SJCRH30 (cell line): ENCODE data around the gene ATG9B. TPM values are rescaled to one million over a fixed set of nuclear protein-coding genes. Genes with fewer than 3 reads are reported as not detected.

Experiments used
- DNase-seq, 2 experiments: peaks; one replicate each; pipeline ENCODE4 v3.0.0-alpha.2; 2015 to 2020
- H3K27ac ChIP-seq: fragments of 250-450 bp; sonication (Bioruptor Pico); 2 replicates; pipeline ENCODE4 v1.5.1; 2020; ENCODE audit warnings: mild to moderate bottlenecking, moderate library complexity
- H3K27me3 ChIP-seq: fragments of 250-450 bp; sonication (Bioruptor Pico); 2 replicates; pipeline ENCODE4 v1.5.1; 2020; ENCODE audit warnings: mild to moderate bottlenecking, moderate library complexity
- H3K36me3 ChIP-seq: fragments of 250-450 bp; sonication (Bioruptor Pico); 2 replicates; pipeline ENCODE4 v1.5.1; 2020; ENCODE audit warnings: mild to moderate bottlenecking, moderate library complexity
- H3K4me1 ChIP-seq: fragments of 250-450 bp; sonication (Bioruptor Pico); 2 replicates; pipeline ENCODE4 v1.5.1; 2020; ENCODE audit warnings: mild to moderate bottlenecking, moderate library complexity
- H3K4me3 ChIP-seq: fragments of 250-450 bp; sonication (Bioruptor Pico); 2 replicates; pipeline ENCODE4 v1.5.1; 2020; ENCODE audit warnings: mild to moderate bottlenecking, moderate library complexity
- H3K9me3 ChIP-seq: fragments of 250-450 bp; sonication (Bioruptor Pico); replicated peaks from 2 replicates; pipeline ENCODE4 v1.5.1; 2020; ENCODE audit warnings: mild to moderate bottlenecking, moderate library complexity
- total RNA-seq: library from RNA; depleted of rRNA; stranded (reverse); fragments of >200 nt; shearing (Covaris generic); gene quantifications from 2 replicates; pipeline ENCODE4 v1.2.3, GENCODE V29; 2014

Gene ATG9B
- total RNA-seq, 1 experiment from 2014 or later, result 0.08 TPM

- no peak overlapping the region for H3K27ac ChIP-seq
- no peak overlapping the region for H3K4me3 ChIP-seq
- no peak for DNase-seq
- H3K9me3 ChIP-seq, result no peaks in the 10 kb centered on the region
- H3K27me3 ChIP-seq, result peaks cover 41% of the 10 kb centered on the region
- H3K36me3 ChIP-seq, result no peaks in the 10 kb centered on the region
- no peaks in the 10 kb centered on the region for H3K4me1 ChIP-seq
Observed at GRCh38 chr7:151010307-151011096, 13.8 kb downstream of the ATG9B start.

GRCh38 chr7:151010037-151010306 is 14.3 kb downstream of the ATG9B start:
- Histone ChIP-seq H3K36me3 (no peaks in the 10 kb centered on the region), H3K4me3 (no peak overlapping the region), H3K4me1 (no peaks in the 10 kb centered on the region), H3K27me3 (peaks cover 38% of the 10 kb centered on the region), H3K9me3 (no peaks in the 10 kb centered on the region), H3K27ac (no peak overlapping the region)
- DNase-seq, result no peak

DNA sequence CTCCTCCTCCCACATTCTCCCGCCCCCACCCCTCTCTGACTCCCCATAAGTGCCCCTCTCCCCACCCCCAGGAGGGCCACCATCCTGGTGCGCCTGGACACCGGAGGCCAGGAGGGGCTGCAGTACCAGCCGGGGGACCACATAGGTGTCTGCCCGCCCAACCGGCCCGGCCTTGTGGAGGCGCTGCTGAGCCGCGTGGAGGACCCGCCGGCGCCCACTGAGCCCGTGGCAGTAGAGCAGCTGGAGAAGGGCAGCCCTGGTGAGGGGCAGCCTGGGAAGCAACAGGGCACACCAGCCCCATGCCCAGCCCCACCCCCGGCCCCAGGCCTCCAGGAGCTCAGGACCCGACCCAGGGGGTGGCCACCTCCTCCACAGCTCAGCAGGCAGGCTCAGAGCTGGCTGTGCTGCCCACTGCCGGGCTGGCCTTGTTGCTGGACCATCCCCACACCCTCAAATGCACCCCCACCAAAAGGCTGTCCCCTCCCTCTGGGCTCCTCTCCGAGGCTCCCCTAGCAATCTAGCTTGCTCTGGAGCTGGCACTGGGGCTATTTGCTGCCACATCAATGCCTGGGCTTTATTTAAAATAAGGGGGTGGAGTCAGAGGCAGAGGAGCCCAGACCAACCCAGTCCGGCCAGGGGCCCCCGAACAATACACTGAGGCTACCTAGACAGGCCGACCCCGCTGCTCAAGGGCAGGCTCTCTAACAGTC is 14.8 kb downstream of the ATG9B start:
- Histone ChIP-seq H3K27me3 (peaks cover 38% of the 10 kb centered on the region), H3K9me3 (no peaks in the 10 kb centered on the region), H3K4me1 (no peaks in the 10 kb centered on the region), H3K4me3 (no peak overlapping the region), H3K27ac (no peak overlapping the region), H3K36me3 (no peaks in the 10 kb centered on the region)
- no peak for DNase-seq

- no peaks in the 10 kb centered on the region for H3K36me3 ChIP-seq
- no peaks in the 10 kb centered on the region for H3K4me1 ChIP-seq
- H3K27ac ChIP-seq, result no peak overlapping the region
- H3K9me3 ChIP-seq, result no peaks in the 10 kb centered on the region
- DNase-seq, result no peak
- H3K27me3 ChIP-seq, result peaks cover 38% of the 10 kb centered on the region
- H3K4me3 ChIP-seq, result no peak overlapping the region
Observed at GRCh38 chr7:151008511-151009323, 15.6 kb downstream of the ATG9B start.

DNA sequence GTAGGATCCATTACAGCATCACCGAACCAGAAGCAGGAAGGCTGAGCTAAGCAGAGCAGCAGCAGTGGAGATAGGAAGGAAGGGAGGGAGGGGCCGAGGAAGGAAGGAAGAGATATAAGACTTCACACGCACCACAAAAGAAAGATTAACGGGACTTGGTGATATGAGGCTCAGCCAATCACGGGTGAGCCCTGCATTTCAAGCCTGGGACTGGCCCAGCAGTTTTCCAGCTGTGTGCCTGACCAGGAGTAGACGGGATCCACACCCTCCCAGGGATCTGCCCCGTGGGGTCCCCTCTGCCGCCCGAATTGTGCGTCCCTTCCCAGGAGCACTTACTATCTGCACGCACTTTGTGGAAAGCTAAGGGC is 16.2 kb downstream of the ATG9B start:
- H3K27me3 ChIP-seq, result peaks cover 38% of the 10 kb centered on the region
- H3K36me3 ChIP-seq, result no peaks in the 10 kb centered on the region
- H3K4me3 ChIP-seq, result no peak overlapping the region
- no peak for DNase-seq
- H3K9me3 ChIP-seq, result no peaks in the 10 kb centered on the region
- no peak overlapping the region for H3K27ac ChIP-seq
- no peaks in the 10 kb centered on the region for H3K4me1 ChIP-seq

- no peaks in the 10 kb centered on the region for H3K9me3 ChIP-seq
- no peaks in the 10 kb centered on the region for H3K4me1 ChIP-seq
- H3K36me3 ChIP-seq, result no peaks in the 10 kb centered on the region
- H3K4me3 ChIP-seq, result no peak overlapping the region
- no peak for DNase-seq
- peaks cover 38% of the 10 kb centered on the region for H3K27me3 ChIP-seq
- H3K27ac ChIP-seq, result no peak overlapping the region
Observed at GRCh38 chr7:151007469-151007898, 16.8 kb downstream of the ATG9B start.

DNA sequence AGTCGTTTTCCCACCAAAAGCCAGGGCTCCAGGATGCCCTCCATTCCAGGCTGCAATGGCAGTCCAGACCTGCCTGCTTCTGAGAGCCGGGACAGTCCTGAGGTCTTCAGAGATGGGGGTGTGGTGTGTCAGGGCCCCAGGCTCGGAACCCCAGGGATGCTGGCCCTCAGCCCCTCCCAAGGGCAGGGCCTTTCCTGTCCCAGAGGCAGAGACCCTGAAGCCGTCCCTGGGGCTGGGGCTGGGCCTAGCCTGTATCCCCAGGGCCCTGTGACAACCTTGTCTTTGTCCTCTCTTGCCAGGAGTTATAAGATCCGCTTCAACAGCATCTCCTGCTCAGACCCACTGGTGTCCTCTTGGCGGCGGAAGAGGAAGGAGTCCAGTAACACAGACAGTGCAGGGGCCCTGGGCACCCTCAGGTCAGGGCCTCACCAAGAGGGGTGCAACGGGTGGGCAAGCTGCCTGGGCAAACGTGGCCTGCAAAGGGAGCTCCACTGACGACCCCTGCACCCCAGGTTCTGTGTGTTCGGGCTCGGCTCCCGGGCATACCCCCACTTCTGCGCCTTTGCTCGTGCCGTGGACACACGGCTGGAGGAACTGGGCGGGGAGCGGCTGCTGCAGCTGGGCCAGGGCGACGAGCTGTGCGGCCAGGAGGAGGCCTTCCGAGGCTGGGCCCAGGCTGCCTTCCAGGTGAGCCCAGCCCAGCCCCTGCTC is 17.5 kb downstream of the ATG9B start:
- Histone ChIP-seq H3K36me3 (no peaks in the 10 kb centered on the region), H3K9me3 (no peaks in the 10 kb centered on the region), H3K27ac (no peak overlapping the region), H3K27me3 (peaks cover 33% of the 10 kb centered on the region), H3K4me3 (no peak overlapping the region), H3K4me1 (no peaks in the 10 kb centered on the region)
- no peak for DNase-seq

DNA sequence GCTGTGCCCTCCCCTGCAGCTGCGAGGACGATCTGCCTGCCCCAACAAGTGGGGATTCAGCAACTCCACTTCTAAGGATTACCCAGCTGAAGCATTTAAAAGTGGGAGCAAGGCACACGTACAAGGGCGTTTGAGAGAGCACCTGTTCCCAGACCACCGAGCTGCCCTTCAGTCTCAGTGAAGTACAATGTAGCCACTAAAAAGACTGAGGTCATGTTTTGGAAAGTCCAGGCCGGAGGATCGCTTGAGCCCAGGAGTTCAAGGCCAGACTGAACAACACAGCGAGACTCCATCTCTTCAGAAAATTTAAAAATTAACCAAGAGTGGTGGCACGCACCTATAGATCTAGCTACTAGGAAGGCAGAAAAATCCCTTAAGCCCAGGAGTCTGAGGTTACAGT is 18.7 kb downstream of the ATG9B start:
- Histone ChIP-seq H3K4me1 (no peaks in the 10 kb centered on the region), H3K27ac (no peak overlapping the region), H3K36me3 (no peaks in the 10 kb centered on the region), H3K9me3 (no peaks in the 10 kb centered on the region), H3K27me3 (peaks cover 24% of the 10 kb centered on the region), H3K4me3 (no peak overlapping the region)
- no peak for DNase-seq

GRCh38 chr7:151003572-151003971 is 20.7 kb downstream of the ATG9B start:
- no peak overlapping the region for H3K27ac ChIP-seq
- no peak overlapping the region for H3K4me3 ChIP-seq
- no peaks in the 10 kb centered on the region for H3K9me3 ChIP-seq
- no peaks in the 10 kb centered on the region for H3K4me1 ChIP-seq
- peaks cover 12% of the 10 kb centered on the region for H3K27me3 ChIP-seq
- H3K36me3 ChIP-seq, result no peaks in the 10 kb centered on the region
- no peak for DNase-seq

- Histone ChIP-seq H3K27ac (no peak overlapping the region), H3K4me1 (no peaks in the 10 kb centered on the region), H3K9me3 (no peaks in the 10 kb centered on the region), H3K4me3 (no peak overlapping the region), H3K36me3 (no peaks in the 10 kb centered on the region), H3K27me3 (peaks cover 18% of the 10 kb centered on the region)
- DNase-seq, result no peak
Observed at GRCh38 chr7:151001546-151001945, 22.7 kb downstream of the ATG9B start.

- H3K9me3 ChIP-seq, result no peaks in the 10 kb centered on the region
- H3K4me1 ChIP-seq, result no peaks in the 10 kb centered on the region
- no peak overlapping the region for H3K27ac ChIP-seq
- no peak overlapping the region for H3K4me3 ChIP-seq
- H3K36me3 ChIP-seq, result no peaks in the 10 kb centered on the region
- DNase-seq, result no peak
- peaks cover 16% of the 10 kb centered on the region for H3K27me3 ChIP-seq
Observed at GRCh38 chr7:151000897-151001495, 23.3 kb downstream of the ATG9B start.

- no peak overlapping the region for H3K27ac ChIP-seq
- no peak overlapping the region for H3K4me3 ChIP-seq
- DNase-seq, result no peak
- H3K27me3 ChIP-seq, result peaks cover 16% of the 10 kb centered on the region
- H3K36me3 ChIP-seq, result no peaks in the 10 kb centered on the region
- no peaks in the 10 kb centered on the region for H3K4me1 ChIP-seq
- no peaks in the 10 kb centered on the region for H3K9me3 ChIP-seq
Observed at GRCh38 chr7:150999497-151000230, 24.6 kb downstream of the ATG9B start.

DNA sequence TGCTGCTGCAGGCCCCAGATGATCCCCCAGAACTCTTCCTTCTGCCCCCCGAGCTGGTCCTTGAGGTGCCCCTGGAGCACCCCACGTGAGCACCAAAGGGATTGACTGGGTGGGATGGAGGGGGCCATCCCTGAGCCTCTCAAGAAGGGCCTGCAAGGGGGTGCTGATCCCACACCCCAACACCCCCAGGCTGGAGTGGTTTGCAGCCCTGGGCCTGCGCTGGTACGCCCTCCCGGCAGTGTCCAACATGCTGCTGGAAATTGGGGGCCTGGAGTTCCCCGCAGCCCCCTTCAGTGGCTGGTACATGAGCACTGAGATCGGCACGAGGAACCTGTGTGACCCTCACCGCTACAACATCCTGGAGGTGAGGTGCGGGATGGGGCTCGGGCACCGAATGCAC is 25.3 kb downstream of the ATG9B start:
- peaks cover 16% of the 10 kb centered on the region for H3K27me3 ChIP-seq
- H3K27ac ChIP-seq, result no peak overlapping the region
- H3K4me3 ChIP-seq, result no peak overlapping the region
- H3K36me3 ChIP-seq, result no peaks in the 10 kb centered on the region
- H3K4me1 ChIP-seq, result no peaks in the 10 kb centered on the region
- no peaks in the 10 kb centered on the region for H3K9me3 ChIP-seq
- no peak for DNase-seq

- H3K27me3 ChIP-seq, result peaks cover 16% of the 10 kb centered on the region
- H3K4me3 ChIP-seq, result no peak overlapping the region
- no peaks in the 10 kb centered on the region for H3K4me1 ChIP-seq
- H3K36me3 ChIP-seq, result no peaks in the 10 kb centered on the region
- H3K9me3 ChIP-seq, result no peaks in the 10 kb centered on the region
- no peak overlapping the region for H3K27ac ChIP-seq
- DNase-seq, result no peak
Observed at GRCh38 chr7:150998341-150998740, 26.0 kb downstream of the ATG9B start.
